Colonic mucosa (tissue), 4 donors: ENCODE results near the gene FLNC. TPM values are rescaled to one million over a fixed set of nuclear protein-coding genes. Genes with fewer than 3 reads are reported as not detected.

Experiments
- DNase-seq: peaks from one replicate; pipeline ENCODE4 v3.0.0-alpha.2; 2020
- H3K27ac ChIP-seq: fragments of 200-600 bp; one replicate; pipeline ENCODE4 v1.8.0; 2021
- H3K27me3 ChIP-seq: fragments of 200-600 bp; one replicate; pipeline ENCODE4 v1.8.0; 2021
- H3K36me3 ChIP-seq: fragments of 200-600 bp; one replicate; pipeline ENCODE4 v1.8.0; 2021
- H3K4me1 ChIP-seq: fragments of 200-600 bp; one replicate; pipeline ENCODE4 v1.8.0; 2021; ENCODE audit warnings: mild to moderate bottlenecking
- H3K4me3 ChIP-seq: fragments of 200-600 bp; one replicate; pipeline ENCODE4 v1.8.0; 2021
- H3K9ac ChIP-seq, 2 donors: one replicate each; pipeline ENCODE4 v1.7.0; 2013; ENCODE audit warnings: control low read depth in 2 of 2, low read depth in 2 of 2, low read length in 2 of 2
- H3K9me3 ChIP-seq: fragments of 200-600 bp; one replicate; pipeline ENCODE4 v1.8.0; 2021
- CTCF ChIP-seq: fragments of 200-600 bp; IDR thresholded peaks from one replicate; pipeline ENCODE4 v1.8.0; 2022; ENCODE audit warnings: antibody characterized with exemption, mild to moderate bottlenecking
- intact Hi-C: fragments of 100-400 bp; cut with DNase I; formaldehyde crosslinking; loops from one replicate; pipeline ENCODE4 v1.14.1; 2022
- total RNA-seq, 2 donors: library from RNA; stranded (reverse); fragmentation: NEBNext Ultra II Directional in 1 of 2; extraction: Animal tissue kit (Norgen Biotek cat#: 25700) in 1 of 2; gene quantifications; one replicate each; pipeline ENCODE4 v1.2.1, GENCODE V29; 2021
- donor health status: healthy.
- donor health status: DM: no; HTN: no; CAD: no.
- donor health status: DM: no; HTN: no; CAD: no.

Gene FLNC
- total RNA-seq, 2 donors from 2014 or later, result 4.5 to 88.6 TPM

- no peak for DNase-seq
- no peaks in the 10 kb centered on the region for H3K36me3 ChIP-seq
- H3K27ac ChIP-seq, result no peak overlapping the region
- no peaks in the 10 kb centered on the region for H3K9me3 ChIP-seq
- no peaks in the 10 kb centered on the region for H3K4me1 ChIP-seq
- intact Hi-C loops, result no loop called here
- no peak overlapping the region for H3K4me3 ChIP-seq
- no peak for TF ChIP-seq CTCF
- H3K9ac ChIP-seq, result no peak overlapping the region
- no peaks in the 10 kb centered on the region for H3K27me3 ChIP-seq
Measured at GRCh38 chr7:128785738-128786137, 44.5 kb upstream of the FLNC start.

- no peak overlapping the region for H3K4me3 ChIP-seq
- DNase-seq, result no peak
- no peaks in the 10 kb centered on the region for H3K27me3 ChIP-seq
- no peak for TF ChIP-seq CTCF
- H3K9ac ChIP-seq, result no peak overlapping the region
- H3K36me3 ChIP-seq, result no peaks in the 10 kb centered on the region
- intact Hi-C loops, result no loop called here
- peaks cover 4% of the 10 kb centered on the region for H3K4me1 ChIP-seq
- no peaks in the 10 kb centered on the region for H3K9me3 ChIP-seq
- no peak overlapping the region for H3K27ac ChIP-seq
Measured at GRCh38 chr7:128788446-128789412, 41.5 kb upstream of the FLNC start.

GRCh38 chr7:128790315-128791041, 39.7 kb upstream of the FLNC start:
- peak overlapping the region; percentile 89 for H3K4me3 ChIP-seq
- peak overlapping the region; percentile 51 to 81 for H3K9ac ChIP-seq
- H3K9me3 ChIP-seq, result no peaks in the 10 kb centered on the region
- no peaks in the 10 kb centered on the region for H3K36me3 ChIP-seq
- intact Hi-C loops, result no loop called here
- peaks cover 4% of the 10 kb centered on the region for H3K4me1 ChIP-seq
- no peaks in the 10 kb centered on the region for H3K27me3 ChIP-seq
- no peak overlapping the region for H3K27ac ChIP-seq
- DNase-seq, result no peak
- no peak for TF ChIP-seq CTCF

- Histone ChIP-seq H3K9me3 (no peaks in the 10 kb centered on the region), H3K36me3 (no peaks in the 10 kb centered on the region), H3K9ac (peak within 1 kb of the TSS; percentile 51 to 81), H3K27ac (no peak within 1 kb of the TSS), H3K4me1 (peaks cover 4% of the 10 kb centered on the region), H3K27me3 (no peaks in the 10 kb centered on the region), H3K4me3 (peak within 1 kb of the TSS; percentile 89)
- intact Hi-C loops, result no loop called here
- no peak for TF ChIP-seq CTCF
- peak; percentile 79 for DNase-seq
Measured at GRCh38 chr7:128791121-128791971, 38.9 kb upstream of the FLNC start, which contains the start of gene CCDC136. Gene CCDC136 (plus strand): TSS chr7:128791968. CDS start chr7:128792412, 444 bp downstream.

GRCh38 chr7:128791972-128792327, 38.3 kb upstream of the FLNC start:
- H3K9ac ChIP-seq, result peak overlapping the region; percentile 46 to 66
- no peak for TF ChIP-seq CTCF
- DNase-seq, result no peak
- H3K36me3 ChIP-seq, result no peaks in the 10 kb centered on the region
- H3K27me3 ChIP-seq, result no peaks in the 10 kb centered on the region
- intact Hi-C loops, result no loop called here
- H3K27ac ChIP-seq, result no peak overlapping the region
- peaks cover 4% of the 10 kb centered on the region for H3K4me1 ChIP-seq
- peak overlapping the region; percentile 89 for H3K4me3 ChIP-seq
- H3K9me3 ChIP-seq, result no peaks in the 10 kb centered on the region
